ENCODE data around the gene SH3PXD2A.
"Not testable (repeated sequence)": the region's sequence is repeated elsewhere in the genome, so short reads cannot be mapped to it uniquely, and the experiment has no call there.

The SH3PXD2A gene

DNA sequence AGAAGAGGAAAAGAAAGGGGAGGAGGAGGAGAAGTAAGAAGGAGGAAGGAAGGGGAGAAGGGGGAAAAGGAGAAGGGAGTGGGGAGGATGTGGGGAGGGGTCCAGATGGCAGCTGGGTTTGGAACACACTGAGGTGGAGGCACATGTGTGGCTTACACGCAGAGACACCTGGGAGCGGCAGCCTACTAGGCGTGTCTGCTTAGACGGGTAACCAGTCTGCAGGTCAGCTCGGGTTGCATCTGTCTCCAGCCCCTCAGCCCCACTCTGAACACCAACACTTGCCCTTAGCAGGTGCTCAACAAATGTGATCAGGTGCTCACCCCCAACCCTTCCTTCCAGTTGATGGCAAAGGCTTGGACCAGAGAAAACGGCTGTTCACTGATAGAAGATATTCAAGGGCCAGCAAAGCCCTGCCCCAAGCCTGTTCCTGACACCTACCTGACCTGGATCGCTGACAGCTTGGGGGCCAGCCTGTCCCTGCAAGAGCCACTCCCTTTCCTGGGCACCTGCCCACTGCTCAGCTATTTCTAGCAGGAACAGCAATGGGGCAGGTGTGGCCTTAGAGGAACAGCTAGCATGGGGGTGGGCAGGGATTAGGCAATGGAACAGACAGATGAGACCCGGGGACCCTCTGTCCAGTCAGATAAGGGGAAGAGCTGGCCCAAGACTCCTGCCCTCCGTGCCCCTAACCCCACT is 70.5 kb downstream of the SH3PXD2A start:
- DNase-seq: no peak

DNA sequence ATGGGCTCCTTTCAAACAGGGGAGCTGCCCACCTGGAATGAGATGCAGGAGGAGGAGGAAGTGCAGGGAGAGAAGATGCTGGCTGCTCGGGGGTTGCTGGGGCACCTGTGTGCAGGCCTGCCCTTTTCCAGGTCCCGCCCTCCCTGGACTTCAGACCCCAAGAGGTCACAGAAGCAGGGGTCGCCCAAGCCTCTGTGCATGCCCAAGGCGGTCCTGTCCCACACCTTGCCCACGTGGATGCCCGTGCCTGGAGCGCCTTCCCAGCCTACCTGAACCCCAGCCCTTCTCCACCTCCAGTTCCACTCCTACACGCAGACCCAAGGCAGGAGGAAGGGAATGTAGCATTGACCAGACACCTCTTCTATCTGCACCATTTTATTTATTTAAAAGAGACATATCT is 71.3 kb downstream of the SH3PXD2A start:
- DNase-seq: no peak

DNA sequence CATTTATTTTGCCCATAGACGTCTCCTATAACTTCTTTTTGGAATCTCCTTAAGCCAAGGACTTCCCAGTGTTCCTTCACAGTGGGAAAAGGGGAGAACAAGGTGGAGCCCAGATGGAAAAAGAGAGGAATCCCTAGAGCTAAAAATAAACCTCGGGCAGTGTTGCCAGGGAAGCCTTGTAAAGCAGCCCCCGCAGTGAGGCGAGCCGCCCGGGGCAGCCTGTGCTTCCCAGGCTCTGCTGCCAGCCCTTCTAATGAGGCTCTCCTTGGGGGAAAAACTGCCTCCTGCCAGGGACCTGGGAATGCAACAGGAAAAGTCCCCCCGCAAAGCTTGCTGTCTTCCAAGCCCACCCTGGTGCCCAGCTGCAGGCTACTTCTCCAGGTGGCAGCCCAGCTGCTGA is 71.7 kb downstream of the SH3PXD2A start:
- no peak for DNase-seq

DNA sequence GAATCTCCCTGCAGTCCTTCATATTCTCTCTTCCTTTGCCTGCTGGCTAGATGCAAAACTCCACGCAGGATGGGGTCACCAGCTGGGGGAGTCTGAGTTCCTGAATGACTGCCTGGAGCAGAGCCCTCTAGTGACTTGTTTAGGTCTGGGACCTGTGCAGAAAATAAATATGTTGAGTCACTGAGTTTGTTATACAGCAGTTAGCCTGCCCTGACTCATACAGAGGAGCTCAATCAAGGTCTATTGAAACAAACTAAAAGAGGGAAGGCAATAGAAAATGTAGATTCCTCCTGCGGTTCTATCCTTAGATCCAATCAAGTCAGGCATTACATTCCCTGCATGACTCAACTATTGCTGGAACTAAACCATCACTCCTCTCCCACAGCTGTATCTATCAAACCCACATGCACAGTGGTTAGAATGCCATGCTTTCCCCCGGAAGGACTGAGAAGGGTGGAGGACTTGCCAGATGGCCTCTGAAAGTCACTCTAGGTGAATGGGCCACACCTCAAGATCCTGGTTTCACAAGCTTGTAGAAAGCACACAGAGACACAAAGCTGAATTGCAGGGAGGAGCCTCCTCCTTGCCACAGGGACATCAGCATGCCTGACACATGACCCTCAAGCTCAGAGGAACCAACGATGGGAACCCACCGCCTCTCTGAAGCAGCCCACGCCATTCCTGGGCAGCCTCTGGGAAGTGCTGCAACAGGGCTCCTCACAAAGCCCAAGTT is 73.9 kb downstream of the SH3PXD2A start:
- no peak for DNase-seq

DNA sequence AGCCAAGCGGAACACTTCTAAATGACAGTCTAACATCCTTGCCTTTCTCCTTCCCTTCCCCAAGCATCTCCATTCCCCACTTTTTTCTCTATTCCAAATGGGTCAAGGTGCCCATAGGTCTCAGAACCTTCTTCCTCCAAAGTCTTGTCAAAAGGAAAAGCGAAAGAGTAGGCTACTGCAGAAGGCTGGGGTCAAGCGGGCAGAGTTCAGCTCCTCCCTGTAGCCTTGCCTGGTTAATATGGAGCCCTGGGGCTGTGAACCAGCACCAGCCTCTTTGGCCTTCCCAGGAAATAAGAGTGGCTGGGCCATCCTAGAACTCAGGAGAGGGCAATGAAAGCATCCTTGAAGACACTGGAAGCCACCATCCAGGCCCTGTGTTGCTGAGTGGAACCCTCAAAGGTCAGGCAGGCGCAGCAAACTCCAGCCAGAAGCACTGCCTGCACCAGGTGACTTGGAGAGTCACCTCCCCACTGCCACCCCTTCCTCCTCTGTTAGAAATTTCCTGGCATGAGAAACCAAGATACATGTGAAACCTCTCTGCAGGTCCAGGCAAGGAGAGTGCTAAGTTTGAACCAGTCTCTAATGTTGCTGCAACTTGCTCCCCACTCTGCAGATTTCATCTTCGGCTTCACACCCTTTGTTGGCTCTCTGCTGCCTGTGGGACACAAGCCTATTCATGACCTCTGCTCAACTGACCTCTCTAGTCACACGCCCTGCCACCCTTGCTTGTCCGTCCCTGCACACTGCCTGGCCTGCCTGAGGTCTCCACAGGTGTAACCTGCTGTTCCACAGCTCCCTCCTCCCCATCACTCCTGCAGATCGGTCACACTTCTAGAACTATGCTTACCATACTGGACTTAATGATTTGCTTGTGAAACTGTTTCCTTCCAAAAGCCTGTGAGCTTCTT is 74.9 kb downstream of the SH3PXD2A start:
- DNase-seq: no peak

DNA sequence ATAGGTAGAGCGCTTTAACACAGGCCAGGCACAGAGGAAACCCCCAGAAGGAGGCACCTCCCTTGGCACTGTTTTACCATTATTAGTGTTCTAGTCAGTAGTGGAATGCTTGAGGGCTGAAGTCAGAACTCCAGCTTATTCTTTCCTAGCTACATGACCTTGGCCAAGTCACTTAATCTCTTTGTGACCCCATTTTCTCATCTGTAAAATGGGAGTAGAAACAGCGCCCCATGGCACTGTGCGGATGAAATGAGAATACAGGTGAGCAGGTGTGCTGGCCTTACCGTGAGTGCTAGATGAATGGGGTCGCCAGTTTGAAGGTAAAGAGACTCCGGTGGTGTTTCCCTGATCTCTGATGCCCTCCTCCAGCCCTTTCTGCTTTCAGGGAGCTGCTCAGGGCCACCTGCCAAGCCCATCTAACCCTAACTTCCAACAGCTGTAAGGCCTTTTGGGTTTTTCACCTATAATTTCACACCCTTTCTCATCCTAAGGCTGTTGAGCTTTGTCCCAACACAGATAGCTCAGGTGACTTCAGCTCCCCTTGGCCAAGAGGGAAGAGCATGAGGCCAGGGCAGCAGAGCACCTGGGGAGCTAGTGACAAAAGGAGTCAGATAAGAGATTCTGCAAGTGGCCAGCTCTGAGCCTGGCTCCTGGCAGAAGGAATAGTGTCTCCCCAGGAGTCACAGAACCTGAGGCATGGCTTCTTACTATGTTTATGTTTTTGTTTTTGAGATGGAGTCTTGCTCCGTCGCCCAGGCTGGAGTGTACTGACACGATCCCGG is 76.8 kb downstream of the SH3PXD2A start:
- no peak for DNase-seq

DNA sequence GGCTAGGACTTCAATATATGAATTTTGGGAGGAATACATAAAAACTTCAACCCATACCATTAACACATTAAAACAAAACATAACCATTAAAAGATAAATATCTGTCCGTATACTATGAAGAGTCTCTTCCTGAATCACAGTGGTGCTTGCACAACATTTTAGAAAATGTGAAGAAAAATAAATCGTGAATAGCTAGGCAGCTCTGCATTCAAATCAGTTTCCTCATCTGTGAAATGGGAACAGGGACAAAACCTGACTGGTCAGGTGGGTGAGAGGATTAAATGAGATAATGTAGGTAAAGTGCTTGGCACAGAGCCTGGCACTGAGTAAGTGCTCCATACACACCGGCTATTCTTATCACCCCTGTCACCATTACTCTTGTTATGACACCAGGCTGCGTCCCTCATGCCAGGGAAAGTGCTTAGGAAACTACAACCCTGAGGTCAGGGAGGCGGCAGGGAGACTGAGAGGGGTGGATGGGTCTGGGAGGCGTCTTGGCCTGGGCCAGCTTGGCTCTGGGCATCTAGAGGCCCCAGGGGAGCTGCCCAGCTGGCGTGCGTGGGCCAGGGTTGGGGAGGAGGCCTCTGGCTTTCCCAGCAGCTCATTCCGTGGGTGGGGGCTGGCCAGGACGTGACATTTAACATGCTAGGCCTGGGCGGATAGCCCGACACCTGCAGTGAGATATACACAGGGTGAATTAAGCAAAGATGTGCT is 78.3 kb downstream of the SH3PXD2A start:
- no peak for DNase-seq

DNA sequence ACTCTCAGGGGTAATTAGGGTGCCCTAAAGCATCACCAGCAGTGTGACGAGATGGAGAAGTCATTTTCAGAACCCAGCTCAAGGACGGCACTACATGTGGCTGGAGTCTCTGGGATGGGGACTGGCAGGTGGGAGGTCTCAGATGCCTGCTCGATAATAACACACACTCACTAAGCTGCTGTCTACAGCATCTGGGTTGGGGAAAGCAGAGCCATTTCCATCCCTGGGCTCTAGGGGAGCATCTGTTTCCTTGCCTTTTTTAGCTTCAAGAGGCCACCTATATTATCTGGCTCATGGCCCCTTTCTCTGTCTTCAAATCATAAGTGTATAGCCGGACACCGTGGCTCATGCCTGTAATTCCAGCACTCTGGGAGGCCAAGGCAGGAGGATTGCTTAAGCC is 79.6 kb downstream of the SH3PXD2A start:
- no peak for DNase-seq

DNA sequence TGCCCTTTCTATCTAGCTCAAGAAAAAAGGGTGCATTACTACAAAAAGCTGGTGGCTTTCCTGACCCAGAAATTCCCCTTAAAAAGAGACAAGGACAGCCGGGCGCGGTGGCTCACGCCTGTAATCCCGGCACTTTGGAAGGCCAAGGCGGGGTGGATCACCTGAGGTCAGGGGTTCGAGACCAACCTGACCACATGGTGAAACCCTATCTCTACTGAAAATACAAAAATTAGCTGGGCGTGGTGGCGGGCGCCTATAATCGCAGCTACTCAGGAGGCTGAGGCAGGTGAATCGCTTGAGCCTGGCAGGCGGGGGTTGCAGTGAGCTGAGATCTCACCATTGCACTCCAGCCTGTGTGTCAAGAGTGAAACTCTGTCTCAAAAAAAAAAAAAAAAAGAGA is 82.5 kb downstream of the SH3PXD2A start:
- not testable (repeated sequence) for DNase-seq

DNA sequence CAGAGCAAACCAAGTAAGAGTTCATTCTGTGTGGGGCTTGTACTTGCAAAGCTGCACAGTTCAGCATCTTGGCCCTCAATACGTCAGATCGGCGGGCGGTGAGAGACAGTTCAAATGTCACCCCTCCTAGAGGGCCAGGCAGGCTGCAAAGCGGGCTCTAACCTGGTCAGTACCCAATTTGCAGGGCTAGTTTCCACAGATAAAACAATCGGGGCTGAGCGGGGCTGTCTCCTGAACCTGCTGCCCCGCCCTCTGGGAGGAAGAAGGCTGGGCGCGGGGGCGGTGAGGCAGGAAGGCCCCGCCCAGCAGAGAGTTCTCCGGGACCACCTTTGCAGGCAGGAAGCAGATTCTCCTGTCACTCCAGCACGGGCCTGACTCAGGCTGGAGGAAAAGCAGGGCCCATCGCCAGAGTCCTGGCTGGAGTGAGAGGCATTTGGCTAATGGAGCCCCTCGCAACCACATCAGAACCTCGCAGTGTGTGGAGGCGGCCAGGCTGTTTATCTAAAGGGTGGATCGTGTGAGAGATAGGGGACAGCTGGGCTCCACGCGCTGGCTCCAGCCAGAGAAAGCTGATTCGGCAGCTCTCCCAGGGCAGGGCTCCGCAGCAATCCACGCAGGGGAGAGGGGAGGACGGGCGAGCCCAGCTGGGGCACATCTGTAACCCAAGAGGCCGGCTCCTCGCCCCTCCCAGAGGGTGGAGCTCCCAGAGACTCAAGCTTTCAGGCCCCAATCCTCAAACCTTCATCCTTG is 83.1 kb downstream of the SH3PXD2A start:
- DNase-seq: peak; percentile 41

DNA sequence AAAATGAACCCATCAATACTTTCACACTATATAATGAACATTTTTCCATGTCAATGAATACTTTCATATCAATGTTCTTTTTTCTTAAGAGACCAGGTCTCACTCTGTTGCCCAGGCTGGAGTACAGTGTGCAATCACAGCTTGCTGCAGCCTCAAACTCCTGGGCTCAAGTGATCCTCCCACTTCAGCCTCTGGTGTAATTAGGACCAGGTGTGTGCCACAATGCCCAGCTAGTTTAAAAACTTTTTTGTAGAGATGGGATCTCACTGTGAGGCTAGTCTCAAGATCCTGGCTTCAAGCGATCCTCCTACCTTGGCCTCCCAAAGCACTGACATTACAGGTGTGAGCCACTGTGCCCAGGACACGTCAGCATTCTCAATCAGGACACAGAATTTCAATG is 85.2 kb downstream of the SH3PXD2A start:
- no peak for DNase-seq

DNA sequence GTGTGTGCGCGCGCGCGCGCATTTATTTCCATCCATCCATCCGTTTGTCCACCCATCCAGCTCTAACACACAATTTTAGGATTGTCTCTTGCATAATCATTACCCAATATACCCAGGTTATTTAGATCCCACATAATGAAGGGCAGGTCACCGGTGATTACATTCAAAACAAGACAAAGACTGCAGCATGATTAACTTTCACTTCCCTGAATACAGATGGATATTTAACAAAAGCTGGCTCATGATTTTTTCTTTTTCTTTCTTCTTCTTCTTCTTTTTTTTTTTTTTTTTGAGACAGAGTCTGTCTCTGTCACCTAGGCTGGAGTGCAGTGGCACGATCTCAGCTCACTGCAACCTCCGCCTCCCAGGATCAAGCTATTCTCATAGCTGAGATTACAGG is 86.2 kb downstream of the SH3PXD2A start:
- DNase-seq: no peak

DNA sequence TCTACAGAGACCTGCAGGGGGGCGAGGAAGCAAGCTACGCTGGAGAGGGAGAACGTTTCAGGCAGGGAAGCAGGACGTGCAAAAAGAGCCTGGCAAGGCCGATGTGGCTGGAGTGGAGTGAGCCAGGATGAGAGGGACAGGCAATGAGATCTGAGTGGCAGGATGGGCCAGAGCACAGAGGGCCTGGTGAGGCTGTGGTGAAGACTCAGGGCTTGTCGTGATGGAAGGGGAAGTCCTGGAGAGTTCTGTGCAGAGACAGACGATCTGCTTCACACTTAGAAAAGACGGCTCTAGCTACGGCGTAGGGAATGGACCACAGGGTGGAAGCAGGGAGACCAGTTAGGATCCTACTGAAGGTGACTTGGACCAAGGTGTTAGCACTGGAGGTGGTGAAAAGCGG is 87.0 kb downstream of the SH3PXD2A start:
- no peak for DNase-seq

DNA sequence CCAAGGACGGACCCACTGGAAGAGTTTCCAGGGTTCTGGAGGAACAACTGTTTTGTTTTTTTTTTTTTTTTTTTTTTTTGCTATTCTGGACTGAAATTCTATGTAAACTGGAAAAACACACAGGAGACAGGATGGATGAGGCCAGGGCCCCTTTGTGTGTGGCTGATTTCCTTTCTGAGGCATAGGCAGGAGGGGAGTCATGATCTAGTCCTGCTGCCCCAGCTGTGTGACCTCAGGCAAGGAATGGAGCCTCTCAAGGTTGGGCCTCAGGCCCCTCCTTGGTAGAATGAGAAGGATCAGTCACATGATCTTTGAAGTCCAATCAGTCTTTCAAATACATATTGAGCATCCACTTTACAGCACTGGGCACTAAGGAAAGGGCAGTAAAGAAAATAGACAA is 87.6 kb downstream of the SH3PXD2A start:
- no peak for DNase-seq

DNA sequence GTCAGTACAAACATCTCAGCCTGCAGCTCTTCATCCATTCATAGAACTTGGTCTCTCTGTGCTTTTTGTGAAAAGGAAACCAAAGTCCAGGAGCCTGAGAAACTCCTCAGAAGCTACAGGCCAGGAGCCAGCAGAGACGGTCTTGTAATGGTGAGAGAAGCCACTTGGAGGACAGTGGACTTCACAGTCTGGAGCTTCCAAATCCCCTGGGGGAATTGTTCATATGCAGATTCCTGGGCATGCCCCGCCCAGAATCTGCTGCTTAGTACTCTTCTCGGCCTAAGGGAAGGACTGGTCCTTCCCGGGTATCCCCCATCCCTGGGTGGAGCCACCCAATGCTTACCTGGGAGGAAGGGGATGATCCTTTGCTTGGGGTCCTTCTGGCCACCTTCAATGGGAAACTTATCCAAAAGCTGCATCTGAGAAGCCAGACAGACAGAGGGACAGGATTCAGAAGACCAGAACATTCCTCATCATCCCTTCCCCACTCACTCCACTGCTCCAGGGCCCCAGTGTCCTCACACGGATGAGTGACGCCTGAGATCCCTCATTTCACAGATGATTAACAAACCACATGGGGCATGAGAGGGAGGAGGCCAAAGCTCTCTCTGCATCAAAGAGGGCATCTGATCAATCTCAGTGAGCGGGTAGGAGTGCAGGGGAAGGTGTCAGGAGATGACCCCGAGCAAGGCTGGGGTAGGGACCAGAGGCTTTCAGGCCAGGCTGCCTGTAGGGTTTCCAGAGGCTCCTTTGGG is 88.4 kb downstream of the SH3PXD2A start:
- DNase-seq: no peak

DNA sequence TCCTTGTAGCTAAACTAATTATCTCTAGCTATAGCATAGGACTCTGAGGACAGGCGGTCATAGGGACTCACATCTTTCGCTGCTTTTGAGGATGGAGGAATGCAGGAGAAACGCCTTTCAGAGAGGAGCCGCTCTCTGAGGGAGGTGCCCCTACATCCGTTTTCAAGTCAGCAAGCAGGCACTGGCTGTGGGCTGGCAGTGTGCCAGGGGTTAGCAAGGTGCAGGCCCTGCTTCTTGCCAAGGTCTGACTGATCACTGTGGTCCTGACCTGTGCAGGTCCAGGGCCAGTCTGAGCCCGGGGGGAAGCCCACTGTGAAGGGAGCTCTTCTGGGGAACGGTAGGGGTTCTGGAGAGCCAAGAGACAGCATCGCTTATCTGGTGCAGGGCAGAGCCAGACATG is 89.4 kb downstream of the SH3PXD2A start:
- peak; percentile 86 for DNase-seq

DNA sequence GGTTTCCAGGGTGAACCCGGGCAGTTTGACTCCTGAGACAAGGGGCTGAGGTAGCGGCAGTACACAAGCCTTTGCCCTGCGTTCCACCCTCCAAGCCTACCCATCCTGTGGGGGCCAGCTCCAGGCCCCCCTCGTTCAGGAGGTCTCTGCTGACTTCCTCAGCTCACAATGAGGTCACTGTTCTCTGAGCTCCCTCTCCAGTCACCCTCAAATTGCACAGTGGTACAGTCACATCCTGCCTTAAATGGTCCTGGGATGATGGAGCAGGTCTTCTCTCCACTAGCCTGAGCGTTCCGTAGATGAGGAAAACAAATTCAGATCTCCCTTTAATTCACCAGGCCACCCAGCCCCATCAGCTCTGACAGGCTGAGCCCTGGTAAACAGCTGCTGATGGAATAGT is 90.2 kb downstream of the SH3PXD2A start:
- no peak for DNase-seq

DNA sequence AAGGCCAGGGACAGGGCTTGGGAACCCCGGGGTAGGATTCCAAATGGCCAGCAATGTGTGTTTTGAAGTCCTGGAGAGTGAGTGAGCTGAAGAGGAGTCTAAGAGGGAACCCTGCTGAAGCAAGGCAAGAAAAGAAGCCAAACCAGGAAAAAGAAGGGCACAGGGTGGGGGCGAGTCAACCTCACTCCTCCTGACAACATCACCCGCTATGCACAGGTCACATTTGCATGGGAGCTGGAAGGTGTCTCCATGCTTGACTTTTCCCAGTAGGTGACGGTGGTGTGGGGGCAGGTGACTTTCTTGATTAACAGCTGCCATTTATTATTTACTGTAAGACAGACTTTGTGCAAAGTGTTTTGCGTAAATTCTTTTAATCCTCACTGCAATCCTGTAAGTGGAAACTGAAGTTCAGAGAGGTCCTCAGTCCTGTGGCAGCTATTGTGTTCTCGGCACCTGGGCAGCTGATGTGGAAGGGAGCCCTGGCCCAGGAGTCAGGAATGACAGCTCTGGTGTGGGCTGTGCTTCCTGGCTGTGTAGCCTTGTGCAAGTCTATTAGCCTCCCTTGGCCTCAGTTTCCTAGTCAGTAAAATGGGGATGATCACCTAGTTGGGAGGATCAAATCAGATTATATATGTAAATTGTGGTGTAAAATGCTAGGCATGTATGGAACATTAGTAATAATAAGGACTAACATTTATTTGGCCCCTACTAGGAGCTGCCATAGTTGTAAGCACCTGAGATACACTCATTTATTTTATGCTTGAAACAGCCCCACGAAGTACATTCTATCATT is 90.9 kb downstream of the SH3PXD2A start:
- no peak for DNase-seq

DNA sequence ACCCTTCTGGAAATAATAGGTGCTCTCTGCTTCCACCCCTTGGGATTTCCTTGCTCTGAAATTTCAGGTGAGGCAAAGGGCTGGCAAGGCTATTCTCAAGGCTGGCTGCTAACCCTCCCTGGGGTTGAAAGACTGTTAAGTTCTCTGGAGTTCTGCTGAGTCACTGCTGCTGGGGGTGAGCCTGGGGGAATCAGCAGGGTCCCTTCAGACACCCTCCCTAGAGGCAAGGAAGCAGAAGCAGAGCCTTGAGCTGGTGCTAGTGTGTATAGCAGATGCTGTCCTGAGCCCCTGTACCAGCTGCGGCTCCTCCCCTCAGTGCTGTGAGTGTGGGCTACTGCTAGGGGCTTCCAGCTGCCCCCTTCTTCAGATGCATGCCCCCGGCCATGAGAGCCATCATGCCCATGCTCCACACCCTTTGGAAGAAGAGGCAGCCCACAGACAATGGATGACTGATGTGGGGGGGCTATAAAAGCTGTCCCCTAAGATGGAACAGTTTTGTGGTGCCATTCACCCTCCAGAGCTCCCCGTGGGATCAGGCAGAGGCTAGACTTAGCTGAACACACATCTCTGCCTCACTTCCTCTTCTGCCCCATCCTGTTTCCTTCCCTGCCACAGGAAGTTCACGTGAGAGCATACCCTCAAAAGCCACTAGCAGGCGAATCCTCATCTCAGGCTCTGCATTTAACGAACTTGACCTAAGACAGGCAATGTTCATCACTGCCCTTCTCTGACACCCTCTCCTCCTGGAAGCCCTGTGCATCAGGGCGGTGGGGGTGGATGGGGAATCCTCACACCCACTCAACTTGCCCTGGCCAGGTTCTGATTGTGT is 91.8 kb downstream of the SH3PXD2A start:
- DNase-seq: no peak
